Liver (tissue), 9 donors: ENCODE results near the gene RGS7. TPM values are rescaled to one million over a fixed set of nuclear protein-coding genes. Genes with fewer than 3 reads are reported as not detected.
"Not testable (repeated sequence)": the region's sequence is repeated elsewhere in the genome, so short reads cannot be mapped to it uniquely, and the experiment has no call there.

Experiments
- DNase-seq: peaks from one replicate; pipeline ENCODE4 v3.0.0-alpha.2; 2017; ENCODE audit warnings: low spot score
- H3K27ac ChIP-seq, 2 donors: one replicate each; pipeline ENCODE4 v1.7.0; 2013; ENCODE audit warnings: inconsistent platforms in 2 of 2, low read length in 2 of 2, control low read depth in 1 of 2, low read depth in 1 of 2, mild to moderate bottlenecking in 1 of 2
- H3K27me3 ChIP-seq, 4 donors: one replicate each; pipeline versions ENCODE4 v1.6.1 to v1.7.0; 2013; ENCODE audit warnings: low read length in 3 of 4, inconsistent platforms in 1 of 4, mild to moderate bottlenecking in 1 of 4, moderate library complexity in 1 of 4; ENCODE audit not compliant: control insufficient read depth in 4 of 4, insufficient read depth in 4 of 4
- H3K36me3 ChIP-seq, 4 donors: one replicate each; pipeline versions ENCODE4 v1.6.1 to v1.7.0; 2013; ENCODE audit warnings: low read length in 3 of 4, mild to moderate bottlenecking in 3 of 4, low read depth in 1 of 4, moderate library complexity in 1 of 4; ENCODE audit not compliant: control insufficient read depth in 4 of 4, insufficient read depth in 3 of 4
- H3K4me1 ChIP-seq, 4 donors: one replicate each; pipeline versions ENCODE4 v1.6.1 to v1.7.0; 2013; ENCODE audit warnings: low read length in 3 of 4, mild to moderate bottlenecking in 3 of 4, moderate library complexity in 1 of 4; ENCODE audit not compliant: control insufficient read depth in 4 of 4, insufficient read depth in 4 of 4
- H3K4me3 ChIP-seq, 3 donors: one replicate each; pipeline versions ENCODE4 v1.6.1 to v1.7.0; 2013; ENCODE audit warnings: low read length in 3 of 3, control low read depth in 1 of 3, low read depth in 1 of 3, mild to moderate bottlenecking in 1 of 3
- H3K9ac ChIP-seq, 2 donors: one replicate each; pipeline ENCODE4 v1.7.0; 2013; ENCODE audit warnings: low read length in 2 of 2, mild to moderate bottlenecking in 2 of 2, moderate library complexity in 2 of 2, control low read depth in 1 of 2, low read depth in 1 of 2
- H3K9me3 ChIP-seq, 4 donors: one replicate each; pipeline versions ENCODE4 v1.6.1 to v1.7.0; 2013; ENCODE audit warnings: low read length in 3 of 4; ENCODE audit not compliant: control insufficient read depth in 4 of 4
- CTCF ChIP-seq: fragments of 150-350 bp; IDR thresholded peaks from 2 replicates; pipeline ENCODE4 v1.5.1; 2017; ENCODE audit warnings: improper control_type of control experiment, low read depth, low read length; ENCODE audit not compliant: missing input control
- EGR1 ChIP-seq, 2 donors: IDR thresholded peaks; 2 replicates each; pipeline ENCODE4 v1.6.1; 2016 to 2018; ENCODE audit warnings: antibody characterized with exemption in 2 of 2, low read depth in 2 of 2
- FOXA1 ChIP-seq: IDR thresholded peaks from 2 replicates; pipeline ENCODE4 v1.6.1; 2016; ENCODE audit warnings: antibody characterized with exemption
- HNF4A ChIP-seq, 2 donors: conservative IDR thresholded peaks; 2 replicates each; pipeline ENCODE4 v1.6.1; 2016; ENCODE audit warnings: antibody characterized with exemption in 2 of 2, mild to moderate bottlenecking in 2 of 2
- JUND ChIP-seq, 2 donors: IDR thresholded peaks; 2 replicates each; pipeline ENCODE4 v1.6.1; 2016; ENCODE audit warnings: antibody characterized with exemption in 2 of 2
- NR2F2 ChIP-seq: IDR thresholded peaks from 2 replicates; pipeline ENCODE4 v1.6.1; 2016; ENCODE audit warnings: antibody characterized with exemption
- RAD21 ChIP-seq, 2 donors: IDR thresholded peaks; 2 replicates each; pipeline ENCODE4 v1.6.1; 2016; ENCODE audit warnings: antibody characterized with exemption in 2 of 2, mild to moderate bottlenecking in 2 of 2
- RXRA ChIP-seq, 2 donors: IDR thresholded peaks; 2 replicates each; pipeline ENCODE4 v1.6.1; 2017 to 2018; ENCODE audit warnings: antibody characterized with exemption in 2 of 2, mild to moderate bottlenecking in 1 of 2
- SP1 ChIP-seq: IDR thresholded peaks from 2 replicates; pipeline ENCODE4 v1.6.1; 2018; ENCODE audit warnings: antibody characterized with exemption, mild to moderate bottlenecking
- YY1 ChIP-seq: IDR thresholded peaks from 2 replicates; pipeline ENCODE4 v1.6.1; 2016; ENCODE audit warnings: antibody characterized with exemption, mild to moderate bottlenecking
- WGBS: extraction: QIAGEN DNeasy Blood & Tissue Kit; methylation state at CpG from one replicate; pipeline ENCODE4 v1.1.7; 2013; 5-methylcytosine and 5-hydroxymethylcytosine counted together
- polyA plus RNA-seq, 2 donors: library from polyadenylated mRNA; stranded (reverse) in 1 of 2; unstranded in 1 of 2; fragments of 200-250 nt in 1 of 2; fragments of >200 nt in 1 of 2; fragmentation: Nextera tagmentation in 1 of 2; extraction: Ambion mirVana in 1 of 2; gene quantifications; one replicate each; pipeline versions ENCODE4 v1.2.1 to v1.2.3, GENCODE V29; 2013 to 2015
- total RNA-seq, 2 donors: library from RNA; depleted of rRNA; stranded (reverse); fragments of >200 nt; gene quantifications; one replicate each; pipeline ENCODE4 v1.2.3, GENCODE V29; 2014
- TF ChIP-seq, protein P1 (sequence below): IDR thresholded peaks from 2 replicates; pipeline ENCODE4 v1.6.1; 2016; ENCODE audit warnings: antibody characterized with exemption, mild to moderate bottlenecking
- donor health status: healthy.
- donor health status: healthy.
- donor health status: healthy.
- donor health status: healthy.
- donor health status: healthy.

The RGS7 gene
- total and polyA plus RNA-seq, 4 donors = 0.05 to 0.18 TPM; not detected in 2

DNA sequence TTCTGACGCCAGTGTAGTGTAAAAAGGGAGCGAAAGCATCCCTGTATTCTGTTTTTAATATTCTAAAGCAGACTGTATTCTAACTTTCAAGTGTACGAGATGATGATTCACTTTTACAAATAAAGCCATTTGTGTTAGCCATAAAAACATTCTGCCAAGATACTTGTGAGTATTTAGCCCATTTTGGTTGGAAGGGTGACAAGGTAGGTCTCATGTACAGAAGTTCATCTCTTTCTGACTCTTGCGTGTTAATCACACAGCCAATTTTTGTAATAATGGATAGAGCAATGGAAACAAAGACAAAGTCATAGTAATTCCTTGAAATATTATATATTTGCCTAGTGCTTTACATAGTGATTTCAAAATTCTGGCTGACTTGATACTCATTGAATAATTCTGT is 619.7 kb downstream of the RGS7 start:
- WGBS = 78% methylated on average over 4 of the region's 4 CpGs
- DNase-seq = no peak
- no peaks in the 10 kb centered on the region for H3K36me3 ChIP-seq
- no peak overlapping the region for H3K4me3 ChIP-seq
- no peak overlapping the region for H3K9ac ChIP-seq
- no peak overlapping the region for H3K27ac ChIP-seq
- peaks cover 0 to 1% (median 0%) of the 10 kb centered on the region in 4 donors for H3K9me3 ChIP-seq
- H3K4me1 ChIP-seq = no peaks in the 10 kb centered on the region
- no peak for TF ChIP-seq HNF4A (conservative IDR thresholded peaks at IDR 0.05)
- no peak for TF ChIP-seq RAD21 (IDR thresholded peaks at IDR 0.05)
- no peak for TF ChIP-seq NR2F2
- TF ChIP-seq FOXA1 = no peak
- no peak for TF ChIP-seq YY1
- TF ChIP-seq, protein P1, sequence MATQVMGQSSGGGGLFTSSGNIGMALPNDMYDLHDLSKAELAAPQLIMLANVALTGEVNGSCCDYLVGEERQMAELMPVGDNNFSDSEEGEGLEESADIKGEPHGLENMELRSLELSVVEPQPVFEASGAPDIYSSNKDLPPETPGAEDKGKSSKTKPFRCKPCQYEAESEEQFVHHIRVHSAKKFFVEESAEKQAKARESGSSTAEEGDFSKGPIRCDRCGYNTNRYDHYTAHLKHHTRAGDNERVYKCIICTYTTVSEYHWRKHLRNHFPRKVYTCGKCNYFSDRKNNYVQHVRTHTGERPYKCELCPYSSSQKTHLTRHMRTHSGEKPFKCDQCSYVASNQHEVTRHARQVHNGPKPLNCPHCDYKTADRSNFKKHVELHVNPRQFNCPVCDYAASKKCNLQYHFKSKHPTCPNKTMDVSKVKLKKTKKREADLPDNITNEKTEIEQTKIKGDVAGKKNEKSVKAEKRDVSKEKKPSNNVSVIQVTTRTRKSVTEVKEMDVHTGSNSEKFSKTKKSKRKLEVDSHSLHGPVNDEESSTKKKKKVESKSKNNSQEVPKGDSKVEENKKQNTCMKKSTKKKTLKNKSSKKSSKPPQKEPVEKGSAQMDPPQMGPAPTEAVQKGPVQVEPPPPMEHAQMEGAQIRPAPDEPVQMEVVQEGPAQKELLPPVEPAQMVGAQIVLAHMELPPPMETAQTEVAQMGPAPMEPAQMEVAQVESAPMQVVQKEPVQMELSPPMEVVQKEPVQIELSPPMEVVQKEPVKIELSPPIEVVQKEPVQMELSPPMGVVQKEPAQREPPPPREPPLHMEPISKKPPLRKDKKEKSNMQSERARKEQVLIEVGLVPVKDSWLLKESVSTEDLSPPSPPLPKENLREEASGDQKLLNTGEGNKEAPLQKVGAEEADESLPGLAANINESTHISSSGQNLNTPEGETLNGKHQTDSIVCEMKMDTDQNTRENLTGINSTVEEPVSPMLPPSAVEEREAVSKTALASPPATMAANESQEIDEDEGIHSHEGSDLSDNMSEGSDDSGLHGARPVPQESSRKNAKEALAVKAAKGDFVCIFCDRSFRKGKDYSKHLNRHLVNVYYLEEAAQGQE = no peak
- H3K27me3 ChIP-seq = no peaks in the 10 kb centered on the region

- WGBS = 67% methylated on average over 3 of the region's 3 CpGs
- not testable (repeated sequence) for H3K4me3 ChIP-seq, H3K9ac ChIP-seq, DNase-seq, H3K9me3 ChIP-seq, H3K4me1 ChIP-seq, H3K36me3 ChIP-seq, H3K27ac ChIP-seq, H3K27me3 ChIP-seq
Observed at GRCh38 chr1:240734705-240735104, 622.3 kb downstream of the RGS7 start.

- WGBS = 69% methylated on average over 3 of the region's 3 CpGs
- Histone ChIP-seq H3K27me3 (no peaks in the 10 kb centered on the region), H3K27ac (no peak overlapping the region), H3K4me1 (no peaks in the 10 kb centered on the region), H3K9me3 (peaks cover 0 to 1% (median 0%) of the 10 kb centered on the region in 4 donors), H3K9ac (no peak overlapping the region), H3K36me3 (no peaks in the 10 kb centered on the region), H3K4me3 (no peak overlapping the region)
- no peak for DNase-seq
- no peak for TF ChIP-seq JUND (IDR thresholded peaks at IDR 0.05)
- no peak for TF ChIP-seq RAD21 (IDR thresholded peaks at IDR 0.05)
- TF ChIP-seq CTCF = no peak
- TF ChIP-seq SP1 = no peak
- TF ChIP-seq EGR1 (IDR thresholded peaks at IDR 0.05; ENCODE audit: low read depth in 2 of 2) = no peak
- TF ChIP-seq RXRA (IDR thresholded peaks at IDR 0.05) = no peak
- no peak for TF ChIP-seq NR2F2
Observed at GRCh38 chr1:240734001-240734400, 623.0 kb downstream of the RGS7 start.
